COLO668 (cell line): Measurements from ENCODE around the gene JADE2.

Source experiments
- DNase-seq: peaks from one replicate; lab custom pipeline; 2025; ENCODE audit not compliant: unreplicated experiment; lab: John Stamatoyannopoulos, UW

The JADE2 gene

GRCh38 chr5:134568337-134568700 is 42.8 kb downstream of the JADE2 start:
- no peak for DNase-seq

GRCh38 chr5:134568761-134569695 is 43.6 kb downstream of the JADE2 start:
- no peak for DNase-seq

GRCh38 chr5:134569758-134570364 is 44.4 kb downstream of the JADE2 start:
- DNase-seq = no peak

- DNase-seq = no peak
Observed at GRCh38 chr5:134570365-134570758, 44.9 kb downstream of the JADE2 start.

GRCh38 chr5:134570886-134571285 is 45.4 kb downstream of the JADE2 start:
- DNase-seq = no peak

- no peak for DNase-seq
Observed at GRCh38 chr5:134571693-134572405, 46.4 kb downstream of the JADE2 start.

- DNase-seq = no peak
Observed at GRCh38 chr5:134572811-134573210, 47.3 kb downstream of the JADE2 start.

- DNase-seq = no peak
Observed at GRCh38 chr5:134574521-134574920, 49.1 kb downstream of the JADE2 start.

GRCh38 chr5:134575316-134575715 is 49.8 kb downstream of the JADE2 start:
- DNase-seq = no peak

- DNase-seq = no peak
Observed at GRCh38 chr5:134576386-134577021, 51.0 kb downstream of the JADE2 start.

GRCh38 chr5:134577022-134577795 is 51.7 kb downstream of the JADE2 start:
- DNase-seq = no peak

- DNase-seq = peak; percentile 81
Observed at GRCh38 chr5:134577796-134578577, 52.5 kb downstream of the JADE2 start.

GRCh38 chr5:134578578-134579283 is 53.3 kb downstream of the JADE2 start:
- no peak for DNase-seq

GRCh38 chr5:134579284-134579771 is 53.9 kb downstream of the JADE2 start:
- DNase-seq = no peak

GRCh38 chr5:134580001-134580460 is 54.6 kb downstream of the JADE2 start:
- no peak for DNase-seq

- no peak for DNase-seq
Observed at GRCh38 chr5:134581241-134581981, 55.9 kb downstream of the JADE2 start.

- no peak for DNase-seq
Observed at GRCh38 chr5:134582281-134582680, 56.8 kb downstream of the JADE2 start.

- no peak for DNase-seq
Observed at GRCh38 chr5:134582941-134583340, 57.5 kb downstream of the JADE2 start.
